Measurements from ENCODE around the gene TM7SF2. TPM values are rescaled to one million over a fixed set of nuclear protein-coding genes. Genes with fewer than 3 reads are reported as not detected.

Gene TM7SF2
- total and polyA plus RNA-seq, 2 of the 8 experiments (the other 6 are each of a cell fraction or from before 2014, with no cell fraction given): 40.1 to 96.0 TPM

DNA sequence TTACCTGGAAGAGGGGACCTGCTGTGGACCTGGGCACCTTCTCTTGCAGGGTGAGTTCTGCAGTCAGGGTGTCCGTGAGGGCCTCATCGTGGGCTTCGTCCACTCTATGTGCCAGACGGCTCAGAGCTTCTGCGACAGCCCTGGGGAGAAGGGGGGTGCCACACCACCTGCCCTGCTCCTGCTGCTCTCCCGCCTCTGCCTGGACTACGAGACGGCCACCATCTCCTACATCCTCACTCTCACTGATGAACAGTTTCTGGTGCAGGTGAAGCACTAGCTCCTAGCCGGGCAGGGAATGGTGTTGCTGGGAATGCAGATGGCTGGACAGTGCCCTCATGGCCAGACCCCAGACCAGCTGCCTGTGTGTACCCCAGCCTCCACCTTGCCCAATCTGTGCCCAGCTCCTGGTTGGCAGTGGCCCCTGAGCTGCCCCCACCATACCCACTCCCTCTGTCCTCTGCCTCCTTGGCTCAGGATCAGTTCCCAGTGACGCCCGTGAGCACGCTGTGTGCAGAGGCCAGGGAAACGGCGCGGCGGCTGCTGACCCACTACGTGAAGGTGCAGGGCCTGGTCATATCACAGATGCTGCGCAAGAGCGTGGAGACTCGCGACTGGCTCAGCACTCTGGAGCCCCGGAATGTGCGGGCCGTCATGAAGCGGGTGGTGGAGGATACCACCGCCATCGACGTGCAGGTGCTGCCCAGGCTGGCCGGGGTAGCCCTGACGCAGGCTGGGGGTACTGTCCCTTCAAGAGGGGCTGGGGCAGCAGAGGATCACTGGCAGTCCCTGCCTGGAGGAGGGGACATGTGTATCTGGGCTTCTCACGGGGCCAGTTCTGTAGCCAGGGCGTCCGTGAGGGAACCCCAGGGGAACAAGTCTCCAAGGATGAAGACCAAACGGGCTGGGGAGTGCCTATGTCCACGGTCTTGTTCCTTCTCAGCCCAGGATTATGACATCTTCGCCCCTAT, 2.2 kb upstream of the TM7SF2 start:
- no peak overlapping the region for H3K23ac ChIP-seq (ENCODE audit: insufficient read length)
- no peak overlapping the region for H3K4ac ChIP-seq (replicated peaks; ENCODE audit: insufficient read length, low read depth, low read length)
- DNase-seq (ENCODE audit: low read depth in 1 of 2, low spot score in 2 of 2): no peak
- no peak overlapping the region for H3K4me3 ChIP-seq (ENCODE audit: extremely low read depth in 1 of 4, insufficient read depth in 2 of 4, low read depth in 3 of 4, low read length in 4 of 4)
- H2BK20ac ChIP-seq (ENCODE audit: low read length): no peak overlapping the region
- H3K27ac ChIP-seq (ENCODE audit: low read depth, low read length): no peak overlapping the region
- no peak overlapping the region for H2BK120ac ChIP-seq (replicated peaks; ENCODE audit: low read depth, low read length)
- peaks cover 0 to 19% of the 10 kb centered on the region in 2 experiments for H4K20me1 ChIP-seq (replicated peaks in 1 of 2; ENCODE audit: control insufficient read depth in 1 of 2, insufficient read depth in 2 of 2, low read length in 2 of 2)
- H4K8ac ChIP-seq (ENCODE audit: extremely low read depth, insufficient read depth, low read length): no peak overlapping the region
- H2AK5ac ChIP-seq (ENCODE audit: low read depth, low read length): no peak overlapping the region
- peaks cover 2 to 18% (median 12%) of the 10 kb centered on the region in 4 experiments for H3K4me1 ChIP-seq (replicated peaks in 1 of 4; ENCODE audit: control insufficient read depth in 3 of 4, insufficient read depth in 4 of 4, low read length in 3 of 4)
- no peaks in the 10 kb centered on the region; a peak in 1 of 4 replicates for H3K79me2 ChIP-seq (ENCODE audit: control insufficient read depth in 1 of 2, insufficient read depth in 2 of 2, low read length in 2 of 2)
- no peak overlapping the region for H2AFZ ChIP-seq (ENCODE audit: low read length)
- H3K27me3 ChIP-seq (replicated peaks in 1 of 4; ENCODE audit: control insufficient read depth in 3 of 4, extremely low read depth in 1 of 4, insufficient read depth in 3 of 4, low read length in 3 of 4): no peaks in the 10 kb centered on the region
- H3K9me3 ChIP-seq (ENCODE audit: insufficient read depth in 2 of 2, low read depth in 1 of 2, low read length in 1 of 2): no peaks in the 10 kb centered on the region
- ChIA-PET CTCF (ENCODE audit: partially characterized antibody) (interaction anchor here (0.5 to 7.9 kb wide), 34 partner anchors 8 to 322 kb away, joined by 3 to 85 read pairs (median 4); partner anchors contain the start of genes FAU, MAJIN, MRPL49 and SNX15), POLR2A (ENCODE audit: partially characterized antibody) (interaction anchor here (0.7 to 17.4 kb wide), 10 partner anchors 8 to 246 kb away, joined by 3 to 305 read pairs (median 11); partner anchors contain the start of genes ARL2, FAU, MRPL49 and SYVN1)
- no peak overlapping the region for H2BK5ac ChIP-seq (ENCODE audit: low read depth, low read length)
- no peak overlapping the region for H4K5ac ChIP-seq (ENCODE audit: insufficient read length, low read depth, low read length)
- H3K36me3 ChIP-seq (ENCODE audit: control insufficient read depth in 2 of 4, insufficient read depth in 4 of 4, low read length in 3 of 4): peaks cover 0 to 13% (median 0%) of the 10 kb centered on the region in 4 experiments; a peak in 1 of 8 replicates
- peaks cover 12% of the 10 kb centered on the region; the same call in 1 of the 2 replicates for H3K23me2 ChIP-seq (ENCODE audit: low read depth, low read length)
- no peak overlapping the region for H2BK15ac ChIP-seq (ENCODE audit: low read length)
- no peak overlapping the region for H3K4me2 ChIP-seq (ENCODE audit: insufficient read depth in 1 of 2, low read depth in 2 of 2, low read length in 2 of 2)
- no peak for TF ChIP-seq CHD1 (IDR thresholded peaks at IDR 0.05; ENCODE audit: low read depth, low read length)
- TF ChIP-seq TAF7 (optimal IDR thresholded peaks at IDR 0.05; ENCODE audit: borderline replicate concordance, low read depth, low read length): no peak
- no peak for TF ChIP-seq EGR1 (IDR thresholded peaks at IDR 0.05; ENCODE audit: borderline replicate concordance, low read depth, low read length)
- no peak for TF ChIP-seq POLR2A (IDR thresholded peaks at IDR 0.05; ENCODE audit: control extremely low read depth in 1 of 2, low read depth in 2 of 2, low read length in 2 of 2)
- 94% methylated on average over 36 of the region's 36 CpGs; no CpG with 5 or more reads in 1 of the 2 experiments for WGBS, 2 experiments (ENCODE audit: extremely low coverage in 1 of 2, insufficient coverage in 1 of 2, insufficient read length in 1 of 2, insufficient replicate concordance in 2 of 2, low coverage in 1 of 2, low lambda C conversion rate in 2 of 2, missing lambda C conversion rate in 1 of 2)
- no peak overlapping the region for H2BK12ac ChIP-seq (ENCODE audit: low read depth, low read length)
- no peak overlapping the region for H3K56ac ChIP-seq (replicated peaks; ENCODE audit: insufficient read length, low read depth, low read length)
- peaks cover 7% of the 10 kb centered on the region; the same call in 1 of the 2 replicates for H3K79me1 ChIP-seq (ENCODE audit: low read depth, low read length)
- FAIRE-seq: no peak
- H3K14ac ChIP-seq (ENCODE audit: insufficient read length): no peak overlapping the region
- no peak overlapping the region for H4K91ac ChIP-seq (replicated peaks; ENCODE audit: insufficient read length, low read length)
- no peak overlapping the region for H3K9ac ChIP-seq (replicated peaks in 1 of 4; ENCODE audit: extremely low read depth in 1 of 4, low read depth in 3 of 4, low read length in 3 of 4)
- no peak overlapping the region for H3K18ac ChIP-seq (ENCODE audit: extremely low read depth, low read length)
